NCI-H748 (cell line): ENCODE results near the gene FBLN7.
"Not testable (repeated sequence)": the region's sequence is repeated elsewhere in the genome, so short reads cannot be mapped to it uniquely, and the experiment has no call there.

ENCODE experiments used
- DNase-seq: peaks from one replicate; lab custom pipeline; 2025; ENCODE audit not compliant: unreplicated experiment; lab: John Stamatoyannopoulos, UW

FBLN7 gene, protein sequence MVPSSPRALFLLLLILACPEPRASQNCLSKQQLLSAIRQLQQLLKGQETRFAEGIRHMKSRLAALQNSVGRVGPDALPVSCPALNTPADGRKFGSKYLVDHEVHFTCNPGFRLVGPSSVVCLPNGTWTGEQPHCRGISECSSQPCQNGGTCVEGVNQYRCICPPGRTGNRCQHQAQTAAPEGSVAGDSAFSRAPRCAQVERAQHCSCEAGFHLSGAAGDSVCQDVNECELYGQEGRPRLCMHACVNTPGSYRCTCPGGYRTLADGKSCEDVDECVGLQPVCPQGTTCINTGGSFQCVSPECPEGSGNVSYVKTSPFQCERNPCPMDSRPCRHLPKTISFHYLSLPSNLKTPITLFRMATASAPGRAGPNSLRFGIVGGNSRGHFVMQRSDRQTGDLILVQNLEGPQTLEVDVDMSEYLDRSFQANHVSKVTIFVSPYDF

DNA sequence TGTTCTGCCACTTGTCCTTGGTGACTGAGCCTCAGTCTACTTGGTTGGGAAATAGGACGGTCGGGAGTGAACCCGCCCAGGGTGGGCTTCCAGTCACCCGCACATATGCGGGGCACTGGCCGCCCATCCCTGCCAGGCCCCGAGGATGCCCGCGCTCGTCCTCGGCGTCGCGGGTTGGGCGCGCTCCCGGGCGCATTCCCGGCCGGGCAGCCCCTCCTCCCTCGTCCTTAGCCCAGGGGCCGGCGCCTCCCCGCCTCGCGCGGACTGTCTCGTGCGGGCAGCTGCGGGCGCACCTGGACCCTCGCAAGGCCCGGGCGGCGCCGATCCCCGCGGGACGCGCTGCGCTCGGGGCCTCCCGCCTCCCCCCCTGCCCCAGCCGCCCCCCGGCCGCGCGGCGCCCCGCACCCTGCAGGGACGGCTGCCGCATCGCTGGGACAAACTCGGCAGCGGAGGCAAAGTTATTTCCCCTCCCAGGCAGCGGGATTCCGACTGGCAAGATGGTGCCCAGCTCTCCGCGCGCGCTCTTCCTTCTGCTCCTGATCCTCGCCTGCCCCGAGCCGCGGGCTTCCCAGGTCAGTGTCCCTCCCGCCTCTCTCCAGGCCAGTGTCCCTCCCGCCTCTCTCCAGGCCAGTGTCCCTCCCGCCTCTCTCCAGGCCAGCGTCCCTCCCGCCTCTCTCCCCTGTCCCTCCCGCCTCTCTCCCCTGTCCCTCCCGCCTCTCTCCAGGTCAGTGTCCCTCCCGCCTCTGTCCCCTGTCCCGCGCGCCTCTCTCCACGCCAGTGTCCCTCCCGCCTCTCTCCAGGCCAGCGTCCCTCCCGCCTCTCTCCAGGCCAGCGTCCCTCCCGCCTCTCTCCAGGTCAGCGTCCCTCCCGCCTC is at the start of gene FBLN7:
FBLN7 (plus strand) TSS at position 227 of the 874 bp plus-strand sequence; CDS start at position 498, 271 bp downstream.
- DNase-seq: peak; percentile 51

DNA sequence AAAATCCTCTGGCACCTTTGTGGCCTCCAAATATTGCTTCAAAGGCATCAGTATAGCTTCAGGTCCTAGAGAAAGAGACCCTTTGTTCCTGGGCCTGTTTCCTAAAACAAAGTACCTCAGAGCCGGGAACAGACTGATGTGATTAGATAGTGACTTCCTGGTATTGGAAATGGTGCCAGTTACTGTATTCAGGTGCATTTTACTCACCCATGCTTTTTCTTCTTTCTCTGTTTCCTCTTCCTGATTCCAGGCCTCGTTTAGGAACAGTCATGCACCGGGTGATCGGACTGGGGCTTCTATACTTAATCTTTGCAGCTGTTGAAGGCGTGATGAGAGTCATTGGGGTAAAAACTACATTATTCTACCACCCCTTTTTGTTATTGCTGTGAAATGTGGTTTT is 48.8 kb upstream of the FBLN7 start:
- DNase-seq: no peak

DNA sequence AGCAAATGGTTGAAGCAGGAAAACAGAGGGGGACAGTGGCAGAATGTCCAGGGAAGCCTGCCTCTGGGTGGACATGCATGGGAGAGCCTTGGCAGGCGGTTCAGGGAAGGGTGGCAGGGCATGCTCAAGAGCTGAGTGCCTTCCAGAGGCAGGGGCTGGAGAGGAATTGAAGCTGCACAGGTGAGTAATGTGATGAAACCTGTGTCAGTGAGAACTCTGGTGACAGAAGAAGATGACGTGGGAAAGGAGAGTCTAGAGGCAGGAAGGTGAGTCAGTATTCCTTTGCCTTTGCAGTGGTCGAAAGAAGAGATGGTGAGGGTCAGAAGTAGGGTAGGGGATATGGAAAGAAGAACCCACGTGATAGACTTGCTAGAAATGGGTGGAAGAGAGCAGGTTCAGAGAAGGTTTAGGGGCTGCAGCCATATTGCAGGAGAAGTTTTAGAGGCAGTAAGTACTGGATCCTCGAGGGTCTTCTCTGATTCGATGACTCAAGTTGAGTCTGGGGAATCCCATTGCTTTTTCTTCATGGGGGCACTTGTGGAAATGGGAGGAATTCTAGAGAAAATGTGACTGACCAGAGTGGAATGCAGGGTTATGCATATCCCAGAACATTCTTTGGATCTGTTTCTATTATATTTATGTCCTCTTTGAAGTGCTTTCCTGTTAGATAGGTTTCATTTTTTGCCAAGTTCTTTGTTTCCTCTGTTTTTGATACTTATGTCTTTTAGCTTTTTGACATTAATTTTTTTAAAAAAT is 45.7 kb upstream of the FBLN7 start:
- no peak for DNase-seq

DNA sequence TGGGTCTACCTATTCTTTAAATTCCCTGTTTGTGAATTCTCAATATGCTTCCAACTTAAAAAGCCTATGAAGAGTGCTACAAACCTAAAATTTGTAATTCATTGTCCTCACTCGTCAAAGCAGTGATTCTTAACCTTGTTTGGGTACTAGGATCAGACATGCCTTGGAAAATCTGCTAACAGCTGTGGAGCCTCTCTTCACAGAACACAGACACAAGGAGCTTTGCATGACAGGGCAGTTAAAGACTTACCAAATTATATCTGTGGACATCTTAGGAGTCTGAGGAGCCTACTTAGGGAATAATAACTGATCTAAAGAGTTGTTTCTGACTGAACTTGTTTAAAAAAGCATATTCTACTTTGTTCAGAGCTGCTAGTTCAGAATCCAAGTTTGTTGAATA is 45.0 kb upstream of the FBLN7 start:
- DNase-seq: no peak

DNA sequence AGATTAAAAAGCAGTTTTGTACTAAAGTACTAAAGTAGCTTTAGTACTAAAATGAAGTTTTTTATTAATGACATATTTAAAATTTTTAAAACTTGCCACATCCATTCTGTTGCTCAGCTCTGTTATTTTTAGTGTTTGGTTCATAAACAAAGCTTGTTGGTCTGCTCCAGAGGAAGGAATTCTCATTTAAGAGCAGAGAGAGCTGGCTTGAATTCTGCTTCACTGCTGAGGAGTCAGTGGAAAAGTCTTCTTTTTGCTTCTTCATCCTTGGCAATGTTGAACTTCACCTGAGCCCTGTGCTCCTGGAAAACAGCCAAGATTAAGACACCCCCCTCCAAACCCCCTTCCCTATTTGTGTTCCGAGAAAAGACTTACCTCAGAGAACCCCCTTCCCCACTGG is 42.5 kb upstream of the FBLN7 start:
- DNase-seq: no peak

DNA sequence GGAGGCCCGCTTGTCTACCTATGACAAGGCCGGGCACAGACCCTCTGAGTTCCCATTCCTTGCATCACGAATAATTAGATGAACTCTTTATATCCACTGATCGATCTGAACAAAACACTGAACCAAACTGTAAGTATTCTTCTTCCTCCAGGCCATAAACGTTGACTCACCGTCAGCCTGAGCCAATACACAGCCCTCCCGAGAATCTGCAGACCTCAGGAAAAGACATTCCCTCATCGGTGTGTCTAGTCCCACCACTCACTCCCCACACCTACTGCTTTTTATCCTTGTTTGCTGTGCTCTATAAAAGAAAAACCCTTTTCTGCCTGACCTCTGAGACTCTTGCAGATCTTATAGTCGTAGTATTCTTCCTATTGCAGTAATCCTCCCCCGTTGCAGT is 42.1 kb upstream of the FBLN7 start:
- no peak for DNase-seq

DNA sequence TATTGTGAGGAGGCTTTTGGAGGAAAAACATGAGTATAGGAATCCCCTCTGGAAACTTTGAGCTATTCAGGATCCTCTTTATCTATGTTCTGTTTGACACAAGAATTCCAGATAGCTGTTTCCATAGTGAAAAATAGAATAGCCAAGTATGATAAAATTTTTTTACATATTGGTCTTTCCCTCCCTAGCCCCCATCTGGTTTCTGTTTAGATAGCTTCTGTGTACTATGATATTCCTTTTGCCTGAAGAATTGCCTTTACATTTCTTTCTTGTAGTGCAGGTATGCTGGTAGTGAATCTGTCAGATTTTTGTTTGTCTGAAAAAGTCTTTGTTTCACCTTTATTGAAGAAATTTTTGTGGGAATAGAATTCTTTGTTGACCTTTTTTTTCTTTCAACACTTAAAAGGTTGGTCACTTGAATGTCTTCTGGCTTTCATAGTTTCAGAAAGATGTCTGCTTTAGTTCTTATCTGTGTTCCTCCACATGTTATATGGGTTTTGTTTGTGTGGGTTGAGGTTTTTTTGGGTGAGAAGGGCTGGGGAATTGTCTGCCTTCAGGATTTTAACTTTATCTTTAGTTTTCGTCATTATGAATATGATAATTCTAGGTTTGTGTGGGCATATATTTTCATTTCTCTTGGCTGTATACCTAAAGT is 29.9 kb upstream of the FBLN7 start:
- DNase-seq: no peak

DNA sequence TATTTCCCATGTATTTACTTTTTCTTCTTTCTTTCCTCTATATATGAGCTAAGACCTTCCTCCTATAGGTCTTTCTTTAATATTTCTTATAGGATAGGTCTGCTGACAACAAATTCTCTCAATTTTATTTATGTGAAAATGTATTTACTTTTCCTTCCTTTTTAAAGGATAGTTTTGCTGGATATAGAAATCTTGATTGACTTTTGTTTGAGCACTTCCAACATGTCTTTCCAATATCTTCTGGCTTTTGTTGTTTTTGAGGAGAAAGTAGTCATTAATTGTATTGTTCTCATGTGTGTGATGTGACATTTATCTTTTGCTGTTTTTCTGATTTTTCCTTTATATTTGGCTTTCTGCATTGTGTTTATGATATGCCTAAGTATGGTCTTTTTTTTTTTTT is 28.9 kb upstream of the FBLN7 start:
- DNase-seq: no peak

DNA sequence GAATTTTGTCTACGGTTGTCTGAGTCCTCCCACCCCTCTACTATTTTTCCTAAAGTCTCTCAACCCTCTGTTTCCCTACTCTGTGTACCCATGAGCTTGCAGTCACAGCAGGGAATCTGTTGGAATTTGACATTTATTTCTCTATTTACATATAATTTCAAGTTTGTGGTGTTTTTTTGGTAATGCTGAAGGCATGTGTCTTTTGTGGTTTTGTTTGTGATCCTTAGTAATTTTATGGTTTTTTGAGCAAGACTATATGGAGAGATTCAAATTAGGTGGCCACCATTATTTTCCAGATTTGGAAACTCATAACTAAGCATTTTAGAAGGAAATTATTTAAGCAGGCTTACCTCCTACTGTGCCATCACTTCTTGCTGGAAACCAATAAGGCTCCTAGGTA is 27.2 kb upstream of the FBLN7 start:
- no peak for DNase-seq

DNA sequence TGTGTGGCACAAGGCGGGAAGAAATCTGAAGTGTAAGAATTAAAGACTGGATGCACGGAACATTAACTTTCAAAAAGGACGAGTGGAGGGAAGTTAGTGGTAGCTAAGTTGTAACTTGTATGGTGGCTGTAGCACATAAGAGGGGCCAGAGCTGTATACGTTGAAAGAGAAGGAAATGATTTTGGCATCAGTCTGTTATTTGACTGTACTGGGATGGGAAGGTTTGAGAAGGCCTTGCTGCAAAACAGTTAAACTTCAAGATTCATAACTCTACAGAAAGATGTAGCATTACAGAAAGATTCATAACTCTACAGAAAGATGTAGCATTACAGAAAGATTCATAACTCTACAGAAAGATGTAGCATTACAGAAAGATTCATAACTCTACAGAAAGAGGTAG is 24.8 kb upstream of the FBLN7 start:
- not testable (repeated sequence) for DNase-seq

DNA sequence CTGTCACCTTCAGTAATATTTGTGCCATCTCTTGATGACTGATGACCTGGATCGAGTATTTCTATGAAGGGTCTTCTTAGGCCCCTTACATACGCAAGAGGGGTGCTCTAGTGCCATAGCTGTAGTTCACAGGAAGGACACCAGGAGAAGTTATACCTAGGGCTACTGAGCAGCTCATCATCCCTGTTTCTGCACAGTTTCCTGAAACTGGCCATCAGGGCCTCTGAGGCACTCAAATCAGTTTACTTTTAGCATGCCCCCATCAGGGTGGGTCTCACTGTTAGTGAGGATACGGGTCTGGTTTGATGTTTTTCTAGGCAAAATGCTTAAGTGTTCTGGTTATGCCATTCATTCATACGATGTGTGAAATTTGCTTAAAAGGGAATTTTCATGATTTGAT is 20.0 kb upstream of the FBLN7 start:
- DNase-seq: no peak

DNA sequence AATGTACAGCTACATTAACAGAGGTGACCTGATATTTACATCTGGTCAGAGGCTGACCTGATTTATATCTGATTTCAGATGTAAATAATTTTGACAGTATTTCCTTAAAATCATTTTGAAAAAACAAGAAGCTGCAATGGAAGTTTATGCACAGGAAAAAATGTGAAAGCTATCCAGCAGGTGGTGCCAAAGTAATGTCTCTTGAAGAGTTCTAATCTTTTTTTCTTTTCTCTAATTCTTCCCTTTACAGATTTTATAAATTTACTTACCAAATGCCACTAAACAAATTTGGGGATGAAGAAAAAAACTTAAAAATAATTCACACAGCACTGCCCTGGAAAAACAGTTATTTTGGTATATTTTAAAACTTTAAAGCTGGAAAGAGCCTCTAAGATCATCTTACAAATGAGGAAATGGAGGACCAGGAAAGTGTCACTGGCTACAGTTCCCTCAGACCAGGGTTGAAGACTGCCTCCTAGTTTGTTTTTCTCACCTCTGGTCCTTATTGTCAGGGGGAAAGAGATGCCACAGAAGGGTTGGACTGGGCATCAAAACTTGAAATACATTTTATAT is 16.4 kb upstream of the FBLN7 start:
- DNase-seq: peak; percentile 17

DNA sequence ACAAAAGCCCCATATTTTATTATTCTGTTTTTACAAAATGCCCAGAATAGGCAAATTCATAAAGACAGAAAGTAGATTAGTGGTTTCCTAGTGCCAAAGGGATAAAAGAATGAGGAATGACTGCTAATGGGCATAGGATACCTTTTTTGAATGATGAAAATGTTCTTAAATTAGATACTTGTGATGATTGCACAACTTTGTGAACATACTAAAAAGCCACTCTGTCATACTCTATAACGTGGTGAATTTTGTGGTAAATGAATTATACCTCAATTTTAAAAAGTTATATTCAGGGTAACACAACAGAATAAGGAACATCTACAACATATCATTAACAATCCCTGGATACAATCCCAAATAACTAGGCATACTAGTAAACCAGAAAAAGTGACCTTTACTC is 9.1 kb upstream of the FBLN7 start:
- no peak for DNase-seq

DNA sequence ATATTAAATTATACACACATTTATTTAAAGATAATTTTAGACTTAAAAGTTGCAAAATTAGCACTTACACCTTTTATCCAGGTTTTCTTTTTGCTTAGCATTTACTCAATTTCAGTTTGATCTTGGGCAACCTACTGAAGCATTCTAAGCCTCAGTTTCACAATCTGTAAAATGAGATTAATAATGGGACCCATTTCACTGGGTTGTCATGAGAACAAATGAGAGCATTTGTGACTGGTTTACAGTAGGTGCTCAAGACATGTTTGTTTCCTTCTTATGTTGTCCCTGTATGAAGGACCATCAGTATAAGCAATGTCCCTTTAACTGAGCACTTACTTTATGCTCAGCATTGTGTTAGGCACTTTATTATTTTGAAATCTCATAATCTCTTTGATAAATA is 4.8 kb upstream of the FBLN7 start:
- no peak for DNase-seq

DNA sequence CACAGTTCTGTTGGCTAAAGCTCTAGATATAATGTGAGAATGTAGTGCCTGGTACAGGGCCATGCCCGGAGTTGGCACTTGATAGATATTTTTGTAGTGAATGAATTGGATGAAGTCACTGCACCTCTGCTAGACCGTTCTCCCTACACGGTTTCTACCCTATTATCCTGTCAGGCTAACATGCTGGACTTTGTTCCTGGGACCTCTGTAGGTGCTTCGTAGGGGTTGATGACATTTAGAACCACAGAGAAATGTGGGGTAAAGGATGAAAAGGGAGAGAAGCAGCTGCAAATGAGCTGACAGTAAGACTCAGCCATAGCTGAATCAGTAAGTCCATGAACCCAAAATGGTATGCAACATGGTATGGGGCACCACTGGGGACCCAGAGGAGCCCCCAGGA is 4.1 kb upstream of the FBLN7 start:
- no peak for DNase-seq

DNA sequence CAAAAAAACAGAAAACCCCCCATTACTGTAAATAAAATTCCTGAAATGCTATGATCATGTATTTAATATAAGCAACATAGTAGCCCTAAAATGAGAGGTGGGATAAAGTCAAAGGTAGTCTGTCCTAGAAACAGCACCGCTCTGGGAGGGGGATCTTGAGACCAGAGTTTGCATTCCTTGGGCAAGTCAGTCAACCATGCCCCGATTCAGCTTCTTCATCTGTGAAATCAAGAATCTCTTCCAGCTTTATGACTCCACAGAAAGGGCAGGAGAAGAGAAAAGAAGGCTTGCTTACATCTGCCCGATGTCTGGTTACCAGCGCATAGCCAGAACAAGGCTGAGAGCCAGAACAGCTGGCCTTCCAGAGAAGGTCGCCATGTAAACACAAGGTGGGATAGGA is 2.1 kb upstream of the FBLN7 start:
- DNase-seq: no peak

DNA sequence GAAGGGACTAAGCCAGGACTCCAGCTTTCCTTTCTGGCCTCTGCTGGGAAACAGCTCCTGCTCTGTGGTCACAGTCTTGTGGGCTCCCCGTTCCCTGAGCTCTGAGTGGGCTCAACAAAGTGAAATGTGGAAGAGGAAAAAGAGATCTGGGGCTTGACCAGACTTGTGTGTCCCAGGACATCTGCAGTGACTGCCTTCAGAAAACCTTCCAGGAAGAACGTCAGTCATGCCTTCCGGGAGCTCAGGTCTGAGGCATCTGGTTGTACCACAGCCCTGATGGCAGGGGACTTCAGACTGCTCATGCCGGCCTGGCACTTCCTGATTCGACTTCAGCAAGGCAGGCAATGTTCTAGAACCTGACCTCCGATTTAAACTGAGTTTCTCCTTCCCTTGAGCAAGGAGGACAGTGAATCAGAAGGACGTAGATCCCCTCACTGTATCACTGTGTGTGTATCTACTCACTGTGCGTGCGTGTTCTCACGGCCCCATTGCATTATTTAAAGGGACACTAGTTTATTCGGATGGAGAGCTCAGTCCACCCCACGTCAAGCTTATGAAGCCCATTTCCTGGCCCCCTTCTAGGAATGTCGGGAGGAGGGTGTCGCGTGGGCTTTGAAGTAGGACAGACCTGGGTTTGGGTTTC is 548 bp upstream of the FBLN7 start:
- peak; percentile 24 for DNase-seq

DNA sequence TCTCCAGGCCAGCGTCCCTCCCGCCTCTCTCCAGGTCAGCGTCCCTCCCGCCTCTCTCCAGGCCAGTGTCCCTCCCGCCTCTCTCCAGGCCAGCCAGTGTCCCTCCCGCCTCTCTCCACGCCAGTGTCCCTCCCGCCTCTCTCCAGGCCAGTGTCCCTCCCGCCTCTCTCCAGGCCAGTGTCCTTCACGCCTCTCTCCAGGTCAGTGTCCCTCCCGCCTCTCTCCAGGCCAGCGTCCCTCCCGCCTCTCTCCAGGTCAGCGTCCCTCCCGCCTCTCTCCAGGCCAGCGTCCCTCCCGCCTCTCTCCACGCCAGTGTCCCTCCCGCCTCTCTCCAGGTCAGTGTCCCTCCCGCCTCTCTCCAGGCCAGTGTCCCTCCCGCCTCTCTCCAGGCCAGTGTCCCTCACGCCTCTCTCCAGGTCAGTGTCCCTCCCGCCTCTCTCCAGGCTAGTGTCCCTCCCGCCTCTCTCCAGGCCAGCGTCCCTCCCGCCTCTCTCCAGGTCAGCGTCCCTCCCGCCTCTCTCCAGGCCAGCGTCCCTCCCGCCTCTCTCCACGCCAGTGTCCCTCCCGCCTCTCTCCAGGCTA is 939 bp downstream of the FBLN7 start:
- DNase-seq: not testable (repeated sequence)

DNA sequence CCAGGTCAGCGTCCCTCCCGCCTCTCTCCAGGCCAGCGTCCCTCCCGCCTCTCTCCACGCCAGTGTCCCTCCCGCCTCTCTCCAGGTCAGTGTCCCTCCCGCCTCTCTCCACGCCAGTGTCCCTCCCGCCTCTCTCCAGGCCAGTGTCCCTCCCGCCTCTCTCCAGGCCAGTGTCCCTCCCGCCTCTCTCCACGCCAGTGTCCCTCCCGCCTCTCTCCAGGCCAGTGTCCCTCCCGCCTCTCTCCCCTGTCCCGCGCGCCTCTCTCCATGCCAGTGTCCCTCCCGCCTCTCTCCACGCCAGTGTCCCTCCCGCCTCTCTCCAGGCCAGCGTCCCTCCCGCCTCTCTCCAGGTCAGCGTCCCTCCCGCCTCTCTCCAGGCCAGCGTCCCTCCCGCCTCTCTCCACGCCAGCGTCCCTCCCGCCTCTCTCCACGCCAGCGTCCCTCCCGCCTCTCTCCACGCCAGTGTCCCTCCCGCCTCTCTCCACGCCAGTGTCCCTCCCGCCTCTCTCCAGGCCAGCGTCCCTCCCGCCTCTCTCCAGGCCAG is 1.5 kb downstream of the FBLN7 start:
- not testable (repeated sequence) for DNase-seq
